NCI-H1105 (cell line): ENCODE measurements around the gene CRY2.
A peak's percentile ranks its signal among the peaks of the same experiment; 100 is the strongest.

Experiments
- DNase-seq: peaks from one replicate; lab custom pipeline; 2025; lab: John Stamatoyannopoulos, UW

The CRY2 gene

DNA sequence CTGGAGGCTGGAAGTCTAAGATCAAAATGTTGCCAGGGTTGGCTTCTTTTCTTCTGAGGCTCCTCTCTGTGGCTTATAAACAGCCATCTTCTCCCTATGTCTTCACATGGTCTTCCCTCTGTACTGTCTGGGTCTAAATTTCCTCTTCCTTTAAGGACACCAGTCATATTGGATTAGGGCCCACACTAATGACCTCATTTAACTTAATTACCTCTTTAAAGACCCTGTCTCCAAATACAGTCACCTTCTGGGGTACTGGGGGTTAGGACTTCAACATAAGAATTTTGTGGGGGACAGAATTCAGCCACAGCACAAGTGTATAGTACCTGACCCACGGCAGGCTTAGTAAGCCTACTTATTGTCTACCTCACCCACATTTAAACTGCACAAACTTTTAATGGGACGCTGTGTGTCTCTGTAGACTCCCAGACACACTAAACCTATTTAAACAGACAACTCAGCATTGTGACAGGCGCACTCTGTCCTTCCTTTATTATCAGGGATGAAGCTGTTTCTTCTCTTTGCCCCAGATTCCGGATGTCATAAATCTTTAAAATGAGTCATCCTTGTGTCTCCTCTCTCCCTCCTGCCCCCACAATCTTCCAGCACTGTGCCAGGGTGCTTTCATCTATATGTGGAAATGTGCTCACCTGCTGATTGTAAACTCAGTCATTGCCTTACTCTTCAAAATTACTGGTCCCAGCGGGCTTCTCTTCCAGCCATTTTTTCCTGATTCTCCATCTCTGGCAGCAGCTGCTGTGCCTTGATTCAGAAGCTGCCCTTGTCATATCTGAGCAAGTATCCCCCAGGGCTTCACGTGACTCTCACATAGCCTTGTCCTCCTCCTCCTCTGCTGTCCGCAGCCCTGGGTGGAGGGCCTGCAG, 32.8 kb downstream of the CRY2 start:
- no peak for DNase-seq

GRCh38 chr11:45880772-45881570, 33.7 kb downstream of the CRY2 start:
- DNase-seq, result no peak

DNA sequence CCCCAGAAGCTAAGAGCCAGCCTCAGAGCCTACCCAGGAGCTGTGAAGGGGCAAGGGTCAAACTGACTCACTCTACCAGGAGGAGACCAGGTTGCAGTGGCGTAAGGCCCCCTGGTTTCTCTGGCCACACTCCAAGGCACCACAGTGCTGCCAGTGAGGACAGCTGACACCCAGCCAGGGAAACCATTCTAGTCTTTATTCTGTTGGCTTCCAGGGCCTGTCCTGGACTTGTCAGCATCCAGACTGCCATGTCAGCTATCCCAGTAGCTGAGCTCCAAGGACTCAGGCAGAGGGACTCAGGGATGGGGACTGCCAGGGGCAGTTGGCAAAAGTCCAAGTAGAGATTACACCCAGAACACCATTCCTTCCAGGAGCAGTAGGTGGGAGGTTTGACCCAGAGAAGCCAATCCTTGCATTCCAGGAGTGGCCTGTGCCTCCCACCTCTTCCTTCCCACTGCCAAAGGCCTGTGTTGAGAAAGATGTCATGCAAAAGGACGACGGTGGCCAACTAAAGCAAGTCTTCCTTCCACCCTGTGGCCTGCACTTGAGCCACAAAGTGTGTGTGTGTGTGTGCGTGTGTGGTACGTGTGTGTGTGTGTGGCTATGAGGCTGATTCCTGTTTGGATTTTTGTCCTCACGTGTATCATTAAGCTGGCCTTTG, 34.6 kb downstream of the CRY2 start:
- peak; percentile 38 for DNase-seq

DNA sequence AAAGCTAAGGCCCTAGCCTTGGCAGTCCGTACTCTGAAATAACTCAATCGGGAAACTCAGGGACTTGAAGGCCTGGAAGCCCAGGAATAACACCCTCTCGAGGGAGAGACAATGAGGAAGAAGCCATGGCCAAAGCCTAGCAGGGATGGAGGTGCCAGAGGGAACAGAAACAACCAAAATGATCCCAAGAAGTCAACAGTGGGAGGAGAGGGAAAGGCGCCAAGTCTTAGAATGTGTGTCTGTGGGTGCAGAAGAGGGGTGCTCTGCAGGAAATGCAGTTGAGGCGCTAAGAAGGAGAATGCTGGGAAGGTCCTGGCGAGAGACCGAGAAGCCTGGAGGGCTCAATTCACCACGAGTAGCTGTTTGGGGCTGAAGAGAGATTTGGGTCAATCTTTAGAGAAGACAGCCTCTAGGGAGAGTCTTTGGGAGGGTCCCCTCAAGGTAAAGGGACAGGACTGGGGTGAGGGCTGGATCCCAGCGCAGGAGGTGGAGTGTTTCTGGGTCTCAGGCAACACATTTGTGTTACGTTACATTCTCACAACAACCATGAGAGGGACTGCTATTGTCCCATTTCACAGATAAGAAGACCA, 37.4 kb downstream of the CRY2 start:
- DNase-seq, result no peak

GRCh38 chr11:45885274-45885920, 38.1 kb downstream of the CRY2 start, which contains the start of gene MAPK8IP1:
MAPK8IP1 (plus strand) TSS chr11:45885651; CDS start chr11:45885821, 170 bp downstream.
- peak; percentile 77 for DNase-seq

DNA sequence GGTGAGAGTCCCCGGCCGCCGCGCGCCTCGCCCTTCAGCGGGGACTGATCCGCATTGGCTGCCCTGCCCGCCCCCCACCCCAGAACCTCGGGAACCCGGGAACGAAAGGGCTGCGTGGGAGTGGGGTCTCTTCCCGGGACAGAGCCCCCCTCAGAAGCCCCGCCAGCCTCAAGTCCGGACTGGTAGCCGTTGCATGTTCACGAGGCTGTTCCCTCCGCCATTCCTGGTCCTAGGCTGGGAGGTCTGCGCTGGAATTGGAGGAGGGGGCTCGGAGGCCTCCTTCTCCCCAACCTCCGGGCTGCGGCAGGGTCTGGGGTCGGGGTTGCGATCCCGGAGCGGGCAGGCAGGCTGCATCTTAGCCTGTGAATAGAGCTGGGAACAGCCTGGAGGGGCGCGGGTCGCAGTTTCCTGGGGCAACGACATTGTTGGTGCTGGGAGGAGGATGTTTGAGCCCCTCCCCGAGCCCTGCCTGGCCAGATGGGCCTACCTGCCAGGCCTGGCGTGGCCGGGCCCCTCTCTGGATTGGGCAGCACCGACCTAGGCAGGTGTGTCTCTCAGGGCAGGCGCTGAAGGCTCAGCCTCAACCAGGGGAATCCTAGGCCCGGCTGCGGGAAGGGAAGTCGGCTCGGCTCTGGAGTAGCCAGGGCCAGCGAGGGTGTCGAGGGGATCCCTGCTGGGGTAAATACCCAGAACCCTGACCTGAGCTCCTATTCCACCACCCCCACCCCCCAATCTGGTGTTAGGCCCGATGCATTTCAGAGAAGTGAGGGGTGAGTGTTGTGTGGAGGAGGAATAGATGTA, 38.8 kb downstream of the CRY2 start:
- peak; percentile 16 for DNase-seq

- no peak for DNase-seq
Observed at GRCh38 chr11:45886816-45887520, 39.7 kb downstream of the CRY2 start.

DNA sequence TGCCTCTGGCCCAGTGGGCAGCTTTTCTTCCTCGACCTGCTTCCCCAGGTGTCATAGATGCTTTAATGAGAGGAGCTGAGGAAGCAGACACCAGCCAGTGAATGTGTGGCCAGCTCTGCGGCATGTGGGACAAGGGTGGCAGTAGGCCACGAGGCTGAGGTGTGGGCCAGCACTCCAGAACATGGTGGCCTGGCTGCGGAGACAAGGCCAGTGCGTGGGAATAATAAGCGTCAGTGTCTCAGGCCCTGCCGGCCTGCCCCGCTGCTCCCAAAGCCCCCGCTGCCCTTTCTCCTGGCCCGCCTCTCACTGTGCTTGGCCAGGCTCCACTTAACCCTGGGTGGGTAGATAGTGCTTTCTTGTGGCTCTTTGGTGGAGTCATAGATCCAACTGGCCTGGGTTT, 40.3 kb downstream of the CRY2 start:
- no peak for DNase-seq

DNA sequence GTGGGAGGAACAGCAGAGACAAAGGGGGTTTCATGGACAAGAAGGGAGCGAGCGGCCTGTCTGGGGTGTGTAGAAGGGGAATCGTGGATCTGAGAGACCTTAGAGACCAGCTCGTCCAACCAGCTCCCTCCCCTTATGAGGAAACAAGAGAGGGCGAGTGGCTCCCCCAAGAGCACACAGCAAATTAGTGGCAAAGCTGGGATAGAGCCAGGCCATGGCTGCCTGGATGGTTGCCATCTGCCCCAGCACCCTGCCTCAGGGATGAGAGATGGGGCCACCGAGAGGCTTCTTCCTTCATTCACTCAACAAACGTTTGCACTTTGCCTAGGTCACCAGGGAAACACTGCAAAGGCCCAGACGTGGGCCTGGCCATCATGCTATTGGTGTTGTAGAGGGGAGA, 42.3 kb downstream of the CRY2 start:
- DNase-seq, result no peak

GRCh38 chr11:45889966-45890365, 42.7 kb downstream of the CRY2 start:
- DNase-seq, result no peak

DNA sequence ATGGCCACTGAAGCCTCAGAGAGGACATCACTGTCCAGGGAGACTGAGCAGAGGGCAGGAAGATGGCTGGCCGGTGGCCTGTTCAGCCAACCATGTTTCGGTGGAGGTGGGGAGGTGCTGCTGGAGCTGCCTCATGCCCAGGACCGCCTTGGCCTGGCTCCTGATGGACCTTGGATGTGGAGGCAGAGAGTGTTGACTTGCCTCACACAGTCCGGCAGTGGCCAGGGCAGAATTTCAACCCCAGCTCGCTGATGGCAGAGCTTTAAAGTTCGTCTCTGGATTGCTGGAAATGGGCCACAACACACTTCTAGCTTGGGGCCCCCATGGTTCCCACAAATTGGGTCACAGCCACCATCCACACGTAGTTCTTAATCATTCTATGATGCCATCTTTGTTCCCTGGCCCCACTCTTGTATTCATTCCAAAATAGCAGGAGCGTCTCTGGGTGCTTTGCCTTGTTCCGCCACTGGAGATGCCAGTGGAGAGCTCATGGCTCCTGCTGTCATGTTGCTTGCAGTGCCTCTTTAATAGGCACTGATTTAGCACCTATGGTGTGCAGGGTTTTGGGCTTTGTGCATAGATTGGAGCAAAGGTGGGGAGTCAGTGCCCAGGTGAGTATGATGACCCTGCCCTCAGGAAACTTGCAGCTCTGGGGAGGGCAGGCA, 43.7 kb downstream of the CRY2 start:
- DNase-seq, result no peak

- no peak for DNase-seq
Observed at GRCh38 chr11:45892856-45893255, 45.6 kb downstream of the CRY2 start.

GRCh38 chr11:45894555-45895247, 47.4 kb downstream of the CRY2 start:
- no peak for DNase-seq

- no peak for DNase-seq
Observed at GRCh38 chr11:45895553-45896259, 48.4 kb downstream of the CRY2 start.

GRCh38 chr11:45896422-45896984, 49.2 kb downstream of the CRY2 start:
- peak; percentile 90 for DNase-seq

DNA sequence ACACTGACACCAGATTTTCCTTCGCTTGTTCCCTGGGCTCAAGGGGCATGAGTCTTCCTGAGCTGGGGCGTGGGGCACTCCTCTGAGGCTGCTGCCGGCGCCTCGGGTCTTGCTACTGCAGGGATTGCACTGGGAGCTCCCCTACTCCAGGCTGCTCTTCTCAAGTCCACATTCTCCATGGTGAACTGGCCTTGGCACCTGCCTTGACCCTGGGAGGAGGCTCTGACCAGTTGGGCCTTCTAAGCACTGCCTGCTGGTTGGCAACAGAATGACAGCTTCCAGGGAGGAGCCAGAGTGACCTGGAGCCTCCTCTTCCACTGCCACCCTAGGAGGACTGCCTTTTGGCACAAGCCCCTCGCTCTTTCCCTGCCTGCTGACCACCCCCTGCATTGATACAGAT, 50.3 kb downstream of the CRY2 start:
- no peak for DNase-seq

DNA sequence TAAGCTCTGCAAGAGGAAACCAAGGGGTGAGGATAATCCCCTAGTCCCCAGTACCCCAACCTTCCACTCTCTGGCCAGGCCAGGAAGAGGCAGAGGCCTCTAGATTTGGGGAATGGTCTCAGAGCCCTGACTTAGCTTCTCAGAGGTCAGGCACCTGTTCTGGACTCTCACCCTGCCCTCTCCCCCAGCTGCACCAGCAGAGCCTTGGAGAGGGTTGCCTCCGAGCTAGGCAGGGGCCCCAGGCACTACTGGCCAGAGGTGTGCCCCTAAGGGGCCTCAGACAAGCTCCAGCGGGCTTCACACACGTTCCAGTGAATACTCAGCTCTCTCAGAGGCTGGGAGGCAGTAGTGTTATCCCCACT, 51.8 kb downstream of the CRY2 start:
- no peak for DNase-seq
